Activated naive CD8-positive, alpha-beta T cell treated with anti-CD3 and anti-CD28 coated beads for 36 hours (primary cell): ENCODE results near the gene NCAM1. TPM values are rescaled to one million over a fixed set of nuclear protein-coding genes. Genes with fewer than 3 reads are reported as not detected.

Experiments used
- DNase-seq: peaks from one replicate; pipeline ENCODE4 v3.0.0; 2021
- H3K27ac Mint-ChIP-seq: one replicate; pipeline ENCODE4 v1.8.0; 2022; ENCODE audit warnings: mild to moderate bottlenecking, moderate library complexity, mixed read lengths
- H3K27me3 Mint-ChIP-seq: one replicate; pipeline ENCODE4 v1.8.0; 2022; ENCODE audit warnings: mild to moderate bottlenecking, mixed read lengths
- H3K36me3 Mint-ChIP-seq: one replicate; pipeline ENCODE4 v1.8.0; 2021; ENCODE audit warnings: mild to moderate bottlenecking, mixed read lengths
- H3K4me1 Mint-ChIP-seq: one replicate; pipeline ENCODE4 v1.8.0; 2021; ENCODE audit warnings: mixed read lengths
- H3K4me3 Mint-ChIP-seq: one replicate; pipeline ENCODE4 v1.8.0; 2022; ENCODE audit warnings: mild to moderate bottlenecking, moderate library complexity, mixed read lengths
- H3K9me3 Mint-ChIP-seq: one replicate; pipeline ENCODE4 v1.8.0; 2022; ENCODE audit warnings: mixed read lengths
- total RNA-seq, 2 experiments: library from RNA; stranded (reverse); gene quantifications; one replicate each; pipeline ENCODE4 v1.2.3, GENCODE V29; 2021

Gene NCAM1
- total RNA-seq, 2 experiments from 2014 or later: 0.16 TPM; not detected in 1

DNA sequence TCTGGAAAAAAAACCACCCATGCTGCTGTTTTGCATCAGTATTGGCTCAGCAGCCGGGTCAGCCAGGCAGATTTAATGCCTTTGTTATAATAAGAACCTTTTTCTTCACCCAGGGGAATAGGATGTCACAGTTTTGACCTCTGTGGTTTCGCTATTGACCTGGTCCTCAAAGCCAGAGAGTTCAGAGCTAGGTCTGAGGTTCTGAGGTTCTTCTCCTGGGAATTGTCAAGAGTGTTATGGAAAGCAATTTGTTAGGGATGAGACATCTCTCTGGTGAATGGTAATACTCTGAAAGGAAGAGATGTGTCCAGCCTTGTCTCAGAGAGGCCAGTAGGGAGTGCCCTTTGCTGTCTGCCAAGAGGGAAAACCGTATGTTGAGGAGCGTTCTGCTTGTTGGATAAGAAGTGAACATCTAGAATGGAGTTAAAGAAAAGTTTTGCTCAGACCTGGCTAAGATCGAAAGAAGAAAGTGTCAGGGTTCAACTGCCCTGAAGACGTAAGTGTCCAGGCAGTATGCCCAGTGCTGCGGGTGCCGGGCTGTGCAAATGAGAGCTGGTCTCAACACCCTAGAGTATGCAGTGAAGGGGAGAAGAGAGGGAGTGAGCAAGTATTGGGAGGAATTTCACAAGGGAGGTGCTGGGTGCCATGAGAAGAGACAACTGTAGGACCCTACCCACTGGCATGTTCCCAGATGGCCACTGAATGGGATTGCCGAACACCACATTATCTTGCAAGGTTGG, 202.2 kb downstream of the NCAM1 start:
- no peaks in the 10 kb centered on the region for H3K9me3 Mint-ChIP-seq

DNA sequence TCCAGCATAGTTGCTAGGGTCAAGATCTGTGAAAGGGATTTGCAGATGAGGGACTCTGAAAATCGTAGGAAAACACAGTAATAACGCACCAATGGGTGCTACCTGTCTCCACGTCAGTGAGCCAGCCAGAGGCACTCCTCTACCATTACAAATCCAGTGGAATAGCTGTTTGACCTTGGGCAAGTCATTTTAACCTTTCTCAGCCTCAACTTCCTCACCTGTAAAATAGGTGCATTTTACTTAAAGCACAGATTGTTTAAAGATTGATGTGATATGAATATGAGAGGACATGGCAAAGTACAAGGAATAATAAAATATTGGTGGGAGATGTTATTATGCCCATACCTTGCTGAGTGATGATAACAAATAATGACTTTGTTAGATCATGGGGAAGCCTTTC, 205.1 kb downstream of the NCAM1 start:
- Mint-ChIP-seq H3K4me1 (no peaks in the 10 kb centered on the region), H3K36me3 (no peaks in the 10 kb centered on the region), H3K27me3 (no peaks in the 10 kb centered on the region), H3K27ac (no peak overlapping the region), H3K9me3 (no peaks in the 10 kb centered on the region), H3K4me3 (no peak overlapping the region)
- no peak for DNase-seq

More for the DNA sequence above, 202.2 kb downstream of the NCAM1 start:
- Mint-ChIP-seq H3K36me3 (no peaks in the 10 kb centered on the region), H3K4me3 (no peak overlapping the region), H3K4me1 (no peaks in the 10 kb centered on the region), H3K27me3 (peaks cover under 1% of the 10 kb centered on the region), H3K27ac (no peak overlapping the region)
- no peak for DNase-seq

GRCh38 chr11:113167599-113167998, 206.4 kb downstream of the NCAM1 start:
- Mint-ChIP-seq H3K4me3 (no peak overlapping the region), H3K27ac (no peak overlapping the region), H3K9me3 (no peaks in the 10 kb centered on the region), H3K4me1 (no peaks in the 10 kb centered on the region), H3K27me3 (no peaks in the 10 kb centered on the region), H3K36me3 (no peaks in the 10 kb centered on the region)
- no peak for DNase-seq

- no peaks in the 10 kb centered on the region for H3K4me1 Mint-ChIP-seq
- H3K27ac Mint-ChIP-seq: no peak overlapping the region
- H3K27me3 Mint-ChIP-seq: no peaks in the 10 kb centered on the region
These were observed 207.4 kb downstream of the NCAM1 start for GRCh38 chr11:113168354-113169342.

GRCh38 chr11:113172382-113172951, 211.2 kb downstream of the NCAM1 start:
- no peak overlapping the region for H3K27ac Mint-ChIP-seq
- no peaks in the 10 kb centered on the region for H3K27me3 Mint-ChIP-seq
- H3K9me3 Mint-ChIP-seq: no peaks in the 10 kb centered on the region
- H3K4me1 Mint-ChIP-seq: no peaks in the 10 kb centered on the region
- no peak overlapping the region for H3K4me3 Mint-ChIP-seq
- H3K36me3 Mint-ChIP-seq: no peaks in the 10 kb centered on the region
- no peak for DNase-seq

More at GRCh38 chr11:113168354-113169342, 207.4 kb downstream of the NCAM1 start:
- no peak overlapping the region for H3K4me3 Mint-ChIP-seq
- DNase-seq: no peak
- no peaks in the 10 kb centered on the region for H3K9me3 Mint-ChIP-seq
- H3K36me3 Mint-ChIP-seq: no peaks in the 10 kb centered on the region

DNA sequence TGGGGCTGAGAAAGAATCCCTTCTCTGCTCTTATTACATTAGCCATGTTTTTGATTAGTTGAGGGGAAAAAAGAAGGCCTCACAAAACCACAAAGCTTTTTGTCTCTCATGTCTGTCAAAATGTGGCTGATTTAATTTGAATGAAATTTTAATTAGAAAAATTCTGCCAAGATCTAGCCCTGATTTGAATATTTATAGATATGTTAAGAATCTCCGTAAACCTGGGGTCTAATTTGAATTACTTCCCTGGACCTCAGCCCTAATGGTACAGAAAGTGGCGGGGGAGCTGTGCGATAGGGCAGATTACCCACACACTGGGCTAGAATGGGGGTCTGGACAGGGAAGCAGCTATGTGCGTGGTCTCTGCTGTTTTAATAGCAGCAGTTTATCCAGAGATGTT, 211.9 kb downstream of the NCAM1 start:
- H3K9me3 Mint-ChIP-seq: no peaks in the 10 kb centered on the region
- no peaks in the 10 kb centered on the region for H3K4me1 Mint-ChIP-seq
- no peak overlapping the region for H3K27ac Mint-ChIP-seq
- no peaks in the 10 kb centered on the region for H3K36me3 Mint-ChIP-seq
- H3K27me3 Mint-ChIP-seq: peaks cover 3% of the 10 kb centered on the region
- no peak for DNase-seq
- H3K4me3 Mint-ChIP-seq: no peak overlapping the region

DNA sequence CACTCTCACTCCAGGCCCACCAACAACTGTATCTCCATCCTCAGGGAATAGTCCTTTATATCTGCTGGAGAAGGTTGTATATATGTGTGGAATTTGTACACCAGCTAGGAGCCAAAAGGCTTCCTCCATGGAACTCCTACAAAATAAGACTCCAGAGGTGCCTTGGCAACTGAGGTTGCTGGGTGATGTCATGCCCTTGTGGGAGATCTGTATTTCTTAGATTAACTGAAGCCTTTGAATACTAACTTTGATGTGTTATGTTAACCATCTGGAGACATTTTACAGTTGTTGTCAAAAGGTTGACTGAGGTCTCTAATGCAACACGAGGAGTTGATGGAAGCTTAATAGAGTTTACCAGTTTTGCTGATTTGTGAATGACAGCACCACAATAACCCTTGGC, 213.7 kb downstream of the NCAM1 start:
- Mint-ChIP-seq H3K27me3 (peaks cover 3% of the 10 kb centered on the region), H3K9me3 (no peaks in the 10 kb centered on the region)

DNA sequence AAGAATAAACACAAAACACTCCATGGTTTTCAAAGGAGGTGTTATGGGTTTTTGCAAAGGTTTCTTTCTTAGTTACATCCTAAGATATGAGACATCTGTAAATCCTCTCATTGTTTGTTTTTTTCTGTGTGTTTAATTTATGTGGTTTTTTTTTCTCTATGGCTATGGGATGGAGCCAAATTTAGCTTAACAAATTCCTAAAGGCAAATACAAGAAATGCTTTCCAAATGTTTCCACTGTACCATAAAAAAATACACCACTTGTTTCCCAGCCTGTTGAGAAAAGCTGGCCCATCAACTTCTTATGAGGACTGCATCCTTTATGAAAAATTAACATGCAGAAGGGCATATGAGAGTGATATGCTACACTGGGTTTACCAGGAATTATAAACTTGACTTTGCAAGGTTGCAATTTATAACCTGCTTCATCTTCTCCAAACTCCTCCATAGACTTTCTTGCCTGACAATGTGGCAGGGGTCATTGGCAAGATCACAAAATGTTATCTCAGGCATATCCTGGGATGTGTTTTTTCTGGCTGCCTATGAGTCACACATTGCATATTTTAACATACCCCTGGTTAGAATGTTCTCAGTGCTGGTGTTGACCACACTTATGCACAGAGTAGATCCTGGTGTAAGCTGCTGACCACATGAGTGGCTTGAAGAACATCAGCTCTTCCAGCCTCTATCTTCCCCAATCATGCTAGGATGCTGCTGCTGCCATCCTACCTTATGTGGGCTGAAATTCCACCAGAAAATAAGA, 215.6 kb downstream of the NCAM1 start:
- H3K27ac Mint-ChIP-seq: no peak overlapping the region
- no peaks in the 10 kb centered on the region for H3K4me1 Mint-ChIP-seq
- DNase-seq: no peak
- H3K9me3 Mint-ChIP-seq: no peaks in the 10 kb centered on the region
- H3K4me3 Mint-ChIP-seq: no peak overlapping the region
- H3K27me3 Mint-ChIP-seq: peaks cover 3% of the 10 kb centered on the region
- no peaks in the 10 kb centered on the region for H3K36me3 Mint-ChIP-seq

More for the DNA sequence above, 213.7 kb downstream of the NCAM1 start:
- Mint-ChIP-seq H3K27ac (no peak overlapping the region), H3K4me3 (no peak overlapping the region), H3K4me1 (no peaks in the 10 kb centered on the region), H3K36me3 (no peaks in the 10 kb centered on the region)
- no peak for DNase-seq

GRCh38 chr11:113177671-113178070, 216.5 kb downstream of the NCAM1 start:
- Mint-ChIP-seq H3K4me1 (no peaks in the 10 kb centered on the region), H3K9me3 (no peaks in the 10 kb centered on the region), H3K4me3 (no peak overlapping the region), H3K36me3 (no peaks in the 10 kb centered on the region), H3K27me3 (peaks cover 9% of the 10 kb centered on the region), H3K27ac (no peak overlapping the region)
- DNase-seq: no peak

GRCh38 chr11:113178381-113179070, 217.3 kb downstream of the NCAM1 start:
- peaks cover 9% of the 10 kb centered on the region for H3K27me3 Mint-ChIP-seq
- H3K36me3 Mint-ChIP-seq: no peaks in the 10 kb centered on the region
- H3K27ac Mint-ChIP-seq: no peak overlapping the region

GRCh38 chr11:113179181-113179704, 218.0 kb downstream of the NCAM1 start:
- no peaks in the 10 kb centered on the region for H3K9me3 Mint-ChIP-seq
- H3K27ac Mint-ChIP-seq: no peak overlapping the region
- H3K27me3 Mint-ChIP-seq: peaks cover 9% of the 10 kb centered on the region
- DNase-seq: no peak
- H3K4me3 Mint-ChIP-seq: no peak overlapping the region
- H3K36me3 Mint-ChIP-seq: no peaks in the 10 kb centered on the region
- H3K4me1 Mint-ChIP-seq: no peaks in the 10 kb centered on the region

More at GRCh38 chr11:113178381-113179070, 217.3 kb downstream of the NCAM1 start:
- Mint-ChIP-seq H3K9me3 (no peaks in the 10 kb centered on the region), H3K4me3 (no peak overlapping the region), H3K4me1 (no peaks in the 10 kb centered on the region)
- DNase-seq: no peak

DNA sequence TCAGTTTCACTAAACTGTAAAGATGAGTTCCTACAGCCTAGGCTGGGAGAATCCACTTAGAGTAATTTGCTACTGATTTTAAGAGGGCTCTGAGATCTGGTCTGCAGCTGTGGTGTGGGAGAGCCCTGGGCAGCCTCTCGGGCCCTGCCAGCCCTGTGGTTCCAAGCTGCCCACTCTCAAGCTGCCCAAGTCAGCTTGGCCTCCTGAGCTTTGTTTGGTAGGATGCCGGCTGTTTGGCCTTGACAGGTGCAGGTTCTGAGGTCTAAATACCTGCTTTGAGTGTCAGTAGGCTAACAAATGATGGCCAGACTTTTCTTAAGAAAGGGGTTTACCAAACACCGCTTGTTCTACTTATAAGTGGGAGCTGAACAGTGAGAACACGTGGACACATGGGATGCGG, 219.9 kb downstream of the NCAM1 start:
- DNase-seq: no peak
- Mint-ChIP-seq H3K27ac (no peak overlapping the region), H3K4me3 (no peak overlapping the region), H3K36me3 (no peaks in the 10 kb centered on the region), H3K9me3 (no peaks in the 10 kb centered on the region), H3K27me3 (peaks cover 9% of the 10 kb centered on the region), H3K4me1 (no peaks in the 10 kb centered on the region)

DNA sequence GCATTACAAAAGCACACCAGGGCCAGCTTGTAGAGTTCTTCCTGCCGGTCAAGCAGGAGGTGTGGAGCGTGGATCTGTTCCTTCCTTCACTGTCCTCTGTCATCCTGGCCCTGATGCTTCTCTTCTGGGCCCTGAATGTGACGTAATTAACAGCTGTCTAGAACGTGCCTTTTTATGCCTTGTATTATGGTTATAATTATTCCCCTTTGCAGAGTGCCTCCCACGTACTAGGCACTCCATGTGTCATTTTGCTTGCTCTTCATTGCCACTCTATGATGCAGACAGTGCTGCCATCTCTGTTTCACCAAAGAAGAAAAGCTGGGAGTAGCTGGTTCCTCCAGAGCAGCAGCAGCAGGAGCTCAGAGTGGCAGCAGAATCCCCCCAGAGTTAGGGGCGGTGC, 221.1 kb downstream of the NCAM1 start:
- DNase-seq: no peak
- Mint-ChIP-seq H3K27me3 (peaks cover 9% of the 10 kb centered on the region), H3K27ac (no peak overlapping the region), H3K4me3 (no peak overlapping the region), H3K36me3 (no peaks in the 10 kb centered on the region), H3K4me1 (no peaks in the 10 kb centered on the region), H3K9me3 (no peaks in the 10 kb centered on the region)

DNA sequence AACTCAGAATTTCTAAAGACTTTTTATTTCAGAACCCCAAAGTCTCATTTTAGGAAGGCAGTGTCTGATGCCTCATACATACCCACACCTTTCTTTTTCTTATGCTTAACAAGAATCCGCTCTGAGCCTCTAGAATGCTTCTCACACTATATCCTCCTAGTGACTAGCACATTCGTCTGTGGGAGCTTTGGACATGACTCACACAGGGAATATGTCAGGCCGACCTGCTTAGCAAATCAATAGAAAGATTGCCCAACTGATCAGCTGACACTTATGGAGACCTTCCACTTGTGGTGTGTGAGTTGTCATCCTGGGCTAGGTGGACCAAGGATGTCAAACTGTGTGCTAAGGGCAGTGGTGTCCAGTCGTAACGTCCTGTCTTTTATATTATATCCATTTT, 223.3 kb downstream of the NCAM1 start:
- H3K4me3 Mint-ChIP-seq: no peak overlapping the region
- no peaks in the 10 kb centered on the region for H3K4me1 Mint-ChIP-seq
- H3K27ac Mint-ChIP-seq: no peak overlapping the region
- H3K9me3 Mint-ChIP-seq: no peaks in the 10 kb centered on the region
- no peak for DNase-seq
- H3K27me3 Mint-ChIP-seq: peaks cover 6% of the 10 kb centered on the region
- no peaks in the 10 kb centered on the region for H3K36me3 Mint-ChIP-seq
